Right ventricle myocardium inferior (tissue), 1 donor: Measurements from ENCODE around the gene TM4SF4. TPM values are rescaled to one million over a fixed set of nuclear protein-coding genes. Genes with fewer than 3 reads are reported as not detected.
"Not testable (repeated sequence)": the region's sequence is repeated elsewhere in the genome, so short reads cannot be mapped to it uniquely, and the experiment has no call there.

Source experiments
- ATAC-seq: fragments of 200-7000 bp; cut with Tn5 transposase; one replicate; pipeline ENCODE4 v1.9.1; 2020; ENCODE audit warnings: mild to moderate bottlenecking, moderate library complexity
- DNase-seq: peaks from one replicate; pipeline ENCODE4 v3.0.0; 2021; ENCODE audit errors: missing footprints
- intact Hi-C: fragments of 100-400 bp; cut with DNase I; formaldehyde crosslinking; loops from one replicate; pipeline ENCODE4 v1.11.0; 2022
- long read RNA-seq: library from polyadenylated mRNA; unstranded; transcript quantifications from one replicate; pipeline ENCODE4 v2.0.0, GENCODE V29; 2021
- total RNA-seq: library from RNA; stranded (reverse); fragmentation: NEBNext Ultra II Directional; extraction: Animal tissue kit (Norgen Biotek cat#: 25700); gene quantifications from one replicate; pipeline ENCODE4 v1.2.1, GENCODE V29; 2021
- donor health status: DM: no; HTN: yes; CAD: no; lungs with severe emphysema.

Gene TM4SF4, protein sequence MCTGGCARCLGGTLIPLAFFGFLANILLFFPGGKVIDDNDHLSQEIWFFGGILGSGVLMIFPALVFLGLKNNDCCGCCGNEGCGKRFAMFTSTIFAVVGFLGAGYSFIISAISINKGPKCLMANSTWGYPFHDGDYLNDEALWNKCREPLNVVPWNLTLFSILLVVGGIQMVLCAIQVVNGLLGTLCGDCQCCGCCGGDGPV
- not detected for total RNA-seq
- long read RNA-seq = 0 reads

DNA sequence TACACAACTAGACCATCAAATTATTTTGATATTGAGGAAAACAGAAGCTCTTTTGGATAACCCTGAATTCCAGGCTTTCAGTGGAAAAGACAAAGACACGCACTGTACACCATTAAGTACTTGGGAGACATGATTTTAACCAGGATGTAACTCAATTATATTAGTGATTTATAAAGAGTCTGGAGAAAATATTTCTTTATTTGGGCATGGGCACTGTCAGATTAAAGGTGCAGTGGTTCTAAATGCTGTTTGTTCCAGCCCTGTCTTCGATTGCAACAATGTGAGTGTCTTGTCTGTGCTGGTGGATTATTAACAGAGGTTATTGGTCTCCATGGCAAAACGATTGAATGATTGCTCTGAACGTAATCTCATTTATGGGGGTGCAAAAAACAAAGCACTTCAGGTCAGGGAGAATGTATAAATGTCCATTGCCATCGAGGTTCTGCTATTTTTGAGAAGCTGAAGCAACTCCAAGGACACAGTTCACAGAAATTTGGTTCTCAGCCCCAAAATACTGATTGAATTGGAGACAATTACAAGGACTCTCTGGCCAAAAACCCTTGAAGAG lies at the start of gene TM4SF4:
Gene TM4SF4, plus strand, starts transcription at position 448 of the 568 bp plus-strand sequence. CDS start 181 bp downstream, outside the sequence.
- intact Hi-C loops = no loop called here
- ATAC-seq (no peak), DNase-seq (no peak)

DNA sequence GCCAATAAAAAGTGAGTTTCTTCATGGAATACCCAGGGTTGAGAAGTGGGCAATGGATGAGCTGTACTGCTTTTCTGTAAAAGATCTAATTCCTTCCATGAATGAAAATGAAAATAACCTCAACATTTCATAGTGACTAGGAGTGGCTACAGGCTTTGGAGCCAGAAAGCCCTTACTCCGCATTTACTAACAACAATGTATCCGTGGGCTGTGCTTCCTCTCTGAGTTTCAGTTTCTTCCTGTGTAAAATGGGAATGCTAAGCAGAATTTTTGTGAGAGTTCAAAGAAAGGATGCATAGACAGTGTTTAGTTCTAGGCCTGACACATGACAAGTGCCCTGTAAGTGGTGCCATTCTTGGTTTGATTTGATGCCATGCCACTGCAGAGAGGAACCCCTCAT lies 49.6 kb upstream of the TM4SF4 start:
- ATAC-seq (peak; percentile 57), DNase-seq (no peak)
- intact Hi-C loops = no loop called here

DNA sequence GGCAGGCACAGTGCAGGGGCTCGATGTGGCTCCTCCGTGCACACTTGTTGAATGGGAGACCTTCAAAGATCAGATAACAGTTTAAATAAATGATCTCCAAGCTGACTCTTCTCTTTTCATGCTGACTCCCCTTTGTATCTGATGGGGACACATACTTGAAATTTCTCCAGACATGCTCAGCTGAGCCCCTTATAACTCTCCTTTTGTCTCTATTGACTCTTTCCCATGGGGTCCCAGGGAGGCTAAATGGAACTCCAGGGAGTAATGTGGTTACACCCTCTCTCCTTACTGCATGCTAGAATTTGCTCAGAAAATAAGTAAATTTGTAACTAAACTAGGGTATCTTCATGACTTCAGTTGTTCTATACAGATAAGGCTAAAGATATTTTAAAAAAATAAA lies 48.2 kb upstream of the TM4SF4 start:
- no peak for ATAC-seq

DNA sequence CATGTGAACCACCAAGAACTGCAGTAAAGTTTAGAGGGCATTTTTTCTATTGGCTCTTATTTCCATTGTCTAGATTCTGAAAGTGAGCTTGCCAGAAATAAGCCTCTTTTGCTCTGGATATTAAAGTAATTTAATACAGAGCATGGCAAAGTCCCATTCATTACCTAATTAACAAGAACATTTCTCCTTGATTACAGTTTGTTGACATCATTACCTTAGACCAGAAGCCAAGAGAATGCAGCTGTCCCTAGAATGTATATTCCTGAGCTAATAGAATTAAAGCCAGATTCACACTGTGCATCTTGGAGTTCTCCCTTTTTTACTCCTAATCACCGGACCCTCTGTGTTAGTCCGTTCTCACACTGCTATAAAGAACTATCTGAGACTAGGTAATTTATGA lies 46.4 kb upstream of the TM4SF4 start:
- DNase-seq (no peak), ATAC-seq (no peak)
- intact Hi-C loops = no loop called here

More for the DNA sequence above, 48.2 kb upstream of the TM4SF4 start:
- intact Hi-C loops = no loop called here
- DNase-seq = no peak

DNA sequence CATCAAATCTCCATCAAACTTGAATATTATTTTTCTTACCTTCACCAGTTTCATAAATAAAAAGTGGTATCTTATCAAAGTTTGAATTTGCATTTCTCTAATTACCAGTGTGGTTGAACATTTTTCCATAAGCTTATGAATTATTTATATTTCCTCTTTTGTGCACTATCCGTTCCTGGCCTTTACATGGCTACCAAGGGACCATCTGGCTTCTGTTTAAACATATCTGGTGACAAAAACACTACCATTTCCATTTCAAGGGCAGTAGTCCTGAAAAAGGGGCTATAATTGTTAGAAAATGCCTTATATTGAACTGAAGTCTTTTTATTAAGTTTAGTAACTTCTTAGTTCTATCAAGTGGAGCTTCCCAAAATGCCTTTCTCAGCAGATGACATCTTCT lies 44.3 kb upstream of the TM4SF4 start:
- intact Hi-C loops = no loop called here
- ATAC-seq (no peak), DNase-seq (no peak)

DNA sequence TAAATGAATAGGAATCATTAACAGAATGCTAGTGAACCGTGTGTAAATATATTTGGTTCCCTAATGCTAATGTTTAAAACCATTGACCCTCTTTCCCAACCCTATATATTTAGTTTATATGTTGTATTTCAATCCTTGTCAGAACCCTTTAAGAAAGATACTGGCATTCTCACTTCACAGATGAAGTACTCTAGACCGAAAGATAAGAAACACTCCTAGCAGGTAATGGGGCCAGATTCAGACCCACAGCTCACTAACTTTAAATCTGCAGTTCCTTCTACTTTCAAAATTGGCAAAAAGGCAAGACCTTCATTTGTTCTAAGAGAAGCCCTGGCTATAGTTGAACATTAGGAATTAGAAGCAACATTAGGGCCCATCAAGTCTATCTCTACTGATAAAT lies 42.3 kb upstream of the TM4SF4 start:
- no peak for DNase-seq
- intact Hi-C loops = no loop called here
- ATAC-seq = no peak

DNA sequence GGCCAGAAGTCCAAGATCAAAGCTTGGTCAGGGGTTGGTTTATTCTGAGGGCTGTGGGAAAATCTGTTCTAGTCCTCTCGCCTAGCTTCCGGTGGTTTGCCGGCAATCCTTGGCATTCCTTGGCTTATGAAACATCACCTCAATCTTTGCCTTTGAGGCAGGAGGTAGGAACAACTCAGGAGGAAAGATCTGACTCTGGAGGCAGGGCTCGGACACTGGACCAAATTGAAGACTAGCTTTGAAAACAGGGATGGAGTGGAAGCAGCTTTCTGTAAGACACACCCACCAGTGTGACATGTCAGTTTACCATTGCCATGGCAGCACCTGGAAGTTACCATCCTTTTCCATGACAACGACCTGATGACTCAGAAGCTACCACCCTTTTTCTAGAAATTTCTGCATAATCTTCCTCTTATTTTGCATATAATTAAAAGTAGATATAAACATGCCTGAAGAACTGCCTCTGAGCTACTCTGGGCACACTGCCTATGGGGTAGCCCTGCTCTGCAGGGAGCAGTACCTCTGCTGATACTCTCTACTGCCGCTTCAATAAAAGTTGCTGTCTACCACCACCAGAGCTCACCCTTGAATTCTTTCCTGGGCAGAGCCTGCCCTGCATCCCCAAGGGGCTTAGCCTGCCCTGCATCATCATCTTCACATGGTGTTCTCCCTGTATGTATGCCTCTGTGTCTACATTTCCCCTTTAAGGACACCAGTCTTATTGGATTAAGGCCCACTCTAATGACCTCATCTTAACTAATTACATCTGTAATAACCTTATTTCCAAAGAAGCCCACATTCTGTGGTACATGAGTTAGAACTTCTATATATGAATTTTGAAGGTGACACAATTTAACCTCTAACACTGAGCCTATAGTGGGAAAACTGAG lies 38.3 kb upstream of the TM4SF4 start:
- ATAC-seq (no peak), DNase-seq (no peak)
- intact Hi-C loops = no loop called here

DNA sequence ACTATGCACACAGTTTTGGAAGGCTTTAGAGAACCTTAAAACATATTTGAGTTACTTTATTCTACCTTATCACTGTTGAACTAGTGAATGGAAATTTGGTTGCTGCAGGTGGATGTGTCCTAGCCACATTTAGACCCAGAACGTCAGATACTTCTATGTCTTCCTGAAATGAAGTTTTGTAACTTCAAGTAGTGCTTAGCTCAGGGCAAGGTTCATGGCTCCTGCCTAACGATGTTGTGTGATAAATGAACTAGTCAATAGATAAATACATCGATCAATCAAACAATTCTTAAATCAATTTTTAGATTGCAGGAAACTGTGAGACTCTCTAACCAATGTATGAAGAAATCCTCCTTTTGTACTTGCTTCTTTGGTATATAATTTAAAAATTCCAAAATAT lies 37.2 kb upstream of the TM4SF4 start:
- no peak for ATAC-seq
- DNase-seq = no peak
- intact Hi-C loops = no loop called here

DNA sequence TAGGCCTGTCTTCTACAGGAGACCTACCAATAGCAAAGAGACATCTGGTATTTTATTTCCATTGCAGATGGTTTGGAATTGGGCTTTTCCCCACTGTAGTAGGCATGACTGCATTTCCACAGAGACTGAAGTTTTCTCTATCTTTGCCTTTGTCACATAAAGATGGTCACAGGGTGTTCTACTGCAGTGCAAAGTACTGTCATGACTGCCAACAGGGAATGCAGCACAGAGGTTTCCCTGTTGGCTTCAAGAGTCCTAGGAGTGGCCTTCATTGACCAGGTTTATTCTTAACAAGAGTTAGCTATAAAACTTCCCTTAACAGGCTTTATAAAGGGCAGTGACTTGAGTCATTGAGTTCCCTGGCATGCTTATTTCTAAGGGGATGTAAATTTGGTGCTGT lies 36.8 kb upstream of the TM4SF4 start:
- ATAC-seq = no peak
- no peak for DNase-seq
- intact Hi-C loops = no loop called here

DNA sequence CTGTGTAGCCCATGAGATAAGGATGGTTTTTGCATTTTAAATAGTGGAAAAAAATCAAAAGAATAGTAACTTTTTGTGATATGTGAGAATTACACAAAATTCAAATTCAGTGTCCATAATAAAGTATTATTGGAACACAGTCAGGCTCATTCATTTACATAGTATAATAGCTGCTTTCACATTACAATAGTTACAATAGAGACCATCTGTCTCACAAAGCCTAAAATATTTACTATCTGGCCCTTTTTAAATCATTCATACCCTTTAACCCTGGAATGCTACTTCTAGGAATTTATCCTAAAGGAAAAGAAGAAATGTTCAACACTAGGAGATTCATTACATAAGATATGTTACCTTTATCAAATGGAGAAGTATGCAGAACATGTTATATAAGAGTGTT lies 35.5 kb upstream of the TM4SF4 start:
- DNase-seq (no peak), ATAC-seq (no peak)
- intact Hi-C loops = no loop called here

DNA sequence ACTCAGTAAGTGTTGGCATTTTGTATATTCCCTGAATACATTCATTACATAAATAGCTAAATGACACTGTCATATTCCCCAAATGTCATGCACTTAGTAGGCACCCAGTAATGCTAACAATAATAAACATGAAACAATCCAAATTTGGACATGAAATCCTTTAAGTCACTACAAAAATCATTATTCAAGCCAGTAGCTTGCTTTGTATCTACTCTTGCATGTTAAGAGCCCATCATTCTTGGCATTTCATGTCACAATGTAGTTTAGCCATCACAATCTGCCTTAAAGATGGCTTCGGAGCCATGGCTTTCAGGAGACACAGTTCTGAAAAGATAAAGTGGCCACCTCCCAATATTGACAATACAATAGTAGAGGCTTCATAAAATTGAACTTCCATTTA lies 32.9 kb upstream of the TM4SF4 start:
- DNase-seq (no peak), ATAC-seq (no peak)
- intact Hi-C loops = no loop called here

DNA sequence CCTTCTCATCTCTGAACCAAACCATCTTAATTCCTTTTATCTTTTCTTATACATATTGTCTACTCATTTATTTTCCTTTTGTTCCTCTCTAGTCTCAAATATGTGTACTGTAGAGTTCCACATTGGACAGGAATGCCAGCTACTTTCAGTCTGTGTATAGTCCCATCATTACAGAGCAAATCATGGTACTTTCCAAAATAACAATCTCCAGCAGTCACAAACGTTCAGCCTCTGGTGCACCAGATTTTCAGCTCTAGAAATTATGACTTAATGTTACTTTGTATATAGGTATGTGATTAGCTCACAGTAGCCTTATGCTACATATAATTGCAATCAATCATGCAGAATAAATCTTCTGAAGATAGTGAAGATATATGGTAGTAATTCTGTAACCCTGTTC lies 32.5 kb upstream of the TM4SF4 start:
- ATAC-seq (no peak), DNase-seq (no peak)
- intact Hi-C loops = no loop called here

DNA sequence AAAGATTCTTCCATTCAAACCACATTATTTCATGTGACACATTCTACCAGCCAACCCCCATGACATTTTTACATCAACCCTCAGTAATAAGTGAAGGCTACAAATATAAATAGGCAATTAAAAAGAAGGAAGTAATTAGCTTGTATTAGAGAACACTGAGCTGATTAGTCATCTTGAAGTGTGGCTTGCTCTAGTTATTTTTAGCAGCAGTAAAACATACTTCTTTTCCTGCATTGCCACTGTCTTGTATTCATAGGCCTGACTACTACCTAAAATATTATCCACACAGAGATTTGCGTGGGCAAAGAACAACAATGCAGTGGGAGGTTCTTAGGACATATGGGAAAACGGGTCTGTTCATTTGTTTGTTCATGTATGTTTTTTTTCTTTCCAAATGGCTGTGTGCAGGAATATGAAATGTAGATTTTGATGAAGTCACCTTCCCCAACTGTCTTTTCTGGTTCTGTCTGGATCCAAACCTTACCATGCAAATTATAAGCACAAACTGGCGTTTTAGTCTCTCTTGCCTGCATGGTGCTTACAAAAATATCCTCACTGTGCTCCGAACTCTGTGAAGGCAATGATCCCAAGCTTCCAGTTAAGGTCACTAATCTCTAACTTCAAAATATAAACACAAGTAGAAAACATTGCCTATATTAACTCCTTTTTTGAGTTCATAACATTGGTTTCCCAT lies 31.5 kb upstream of the TM4SF4 start:
- DNase-seq = no peak
- intact Hi-C loops = no loop called here
- no peak for ATAC-seq

DNA sequence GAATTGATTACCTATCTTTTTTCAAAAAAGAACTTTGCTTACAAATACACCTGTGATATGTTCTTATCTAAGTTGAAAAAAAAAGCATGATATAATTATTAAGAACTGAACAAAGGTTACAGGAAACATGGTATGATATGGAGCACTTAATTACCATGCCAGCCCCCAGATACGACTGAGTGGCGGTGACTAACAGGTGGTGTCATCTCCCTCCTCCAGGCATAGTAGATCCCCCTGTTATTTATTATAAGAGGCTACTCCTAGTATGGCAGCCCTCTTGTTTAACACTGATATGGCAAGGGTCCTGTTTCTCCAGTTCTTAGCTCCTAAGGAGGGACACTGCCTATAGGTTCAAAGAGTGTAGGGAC lies 31.0 kb upstream of the TM4SF4 start:
- intact Hi-C loops = no loop called here
- DNase-seq (no peak), ATAC-seq (no peak)

DNA sequence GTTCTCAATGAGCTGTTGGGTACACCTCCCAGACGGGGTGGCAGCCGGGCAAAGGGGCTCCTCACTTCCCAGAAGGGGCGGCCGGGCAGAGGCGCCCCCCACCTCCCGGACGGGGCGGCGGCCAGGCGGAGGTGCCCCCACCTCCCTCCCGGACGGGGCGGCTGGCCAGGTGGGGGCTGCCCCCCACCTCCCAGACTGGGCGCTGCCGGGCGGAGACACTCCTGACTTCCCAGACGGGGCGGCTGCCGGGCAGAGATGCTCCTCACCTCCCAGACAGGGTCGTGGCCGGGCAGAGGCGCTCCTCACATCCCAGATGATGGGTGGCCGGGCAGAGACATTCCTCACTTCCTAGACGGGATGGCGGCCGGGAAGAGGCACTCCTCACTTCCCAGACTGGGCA lies 29.6 kb upstream of the TM4SF4 start:
- ATAC-seq, DNase-seq, intact Hi-C loops: not testable (repeated sequence)

DNA sequence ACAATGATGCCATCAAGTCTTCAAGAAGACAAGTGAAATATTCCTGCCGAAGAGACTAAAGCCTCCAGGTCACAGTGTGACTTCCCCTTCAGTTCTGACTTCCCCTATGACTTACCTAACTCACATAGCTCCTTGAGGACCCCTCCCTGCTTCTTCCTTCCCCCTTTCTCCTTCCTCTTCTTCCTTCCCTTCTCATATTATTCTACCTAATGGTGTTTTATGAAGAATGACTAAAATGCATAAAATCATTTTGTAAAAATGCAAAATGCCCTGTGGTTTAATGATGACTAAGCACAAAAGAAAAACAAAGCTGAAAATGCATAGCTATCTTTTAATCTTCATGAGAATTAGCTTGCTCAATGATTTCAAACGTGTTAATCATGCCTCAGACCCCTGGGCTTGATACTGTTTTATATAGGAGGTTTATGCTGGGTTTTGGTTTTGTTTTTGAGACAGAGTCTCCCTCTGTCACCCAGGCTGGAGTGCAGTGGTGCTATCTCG lies 26.1 kb upstream of the TM4SF4 start:
- DNase-seq (no peak), ATAC-seq (no peak)
- intact Hi-C loops = no loop called here

DNA sequence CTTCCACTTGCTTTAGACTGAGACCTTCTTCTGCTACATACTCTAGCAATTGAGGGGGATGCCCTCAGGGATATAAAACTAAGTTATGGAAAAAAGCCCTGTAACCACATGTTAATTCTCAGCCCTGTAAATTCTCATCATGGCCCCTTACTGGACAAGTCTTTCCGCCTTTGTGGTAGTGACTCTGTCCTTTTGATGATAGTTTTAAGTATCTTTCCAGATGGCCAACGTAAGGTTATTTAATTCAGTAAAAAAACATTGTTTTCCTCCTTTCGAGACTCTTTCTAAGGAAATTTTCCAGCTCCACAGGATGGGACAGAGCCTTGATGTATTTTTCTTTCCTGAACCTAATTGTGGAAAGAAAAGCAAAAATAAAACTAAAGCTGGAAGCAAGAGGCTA lies 25.3 kb upstream of the TM4SF4 start:
- intact Hi-C loops = no loop called here
- DNase-seq (no peak), ATAC-seq (no peak)

DNA sequence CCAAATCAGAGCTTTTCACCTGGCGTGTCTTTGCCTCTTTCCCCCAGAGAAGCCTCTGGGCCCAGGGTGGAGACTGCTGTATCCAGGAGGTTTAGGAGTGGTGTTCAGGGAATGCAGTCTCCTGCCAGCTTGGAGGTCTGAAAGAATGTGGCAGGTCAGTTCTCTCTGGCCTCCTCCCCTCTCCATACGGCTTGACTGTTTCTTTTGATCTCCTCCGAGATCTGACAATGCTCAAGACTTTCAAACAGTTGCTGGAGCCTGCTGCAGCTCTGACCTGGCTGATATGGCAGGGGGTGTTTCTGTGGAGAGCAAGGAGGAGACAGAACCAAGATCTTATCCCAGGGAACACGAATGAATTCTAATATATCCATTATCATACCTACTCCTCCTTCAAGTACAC lies 24.7 kb upstream of the TM4SF4 start:
- no peak for DNase-seq
- no peak for ATAC-seq
- intact Hi-C loops = no loop called here

DNA sequence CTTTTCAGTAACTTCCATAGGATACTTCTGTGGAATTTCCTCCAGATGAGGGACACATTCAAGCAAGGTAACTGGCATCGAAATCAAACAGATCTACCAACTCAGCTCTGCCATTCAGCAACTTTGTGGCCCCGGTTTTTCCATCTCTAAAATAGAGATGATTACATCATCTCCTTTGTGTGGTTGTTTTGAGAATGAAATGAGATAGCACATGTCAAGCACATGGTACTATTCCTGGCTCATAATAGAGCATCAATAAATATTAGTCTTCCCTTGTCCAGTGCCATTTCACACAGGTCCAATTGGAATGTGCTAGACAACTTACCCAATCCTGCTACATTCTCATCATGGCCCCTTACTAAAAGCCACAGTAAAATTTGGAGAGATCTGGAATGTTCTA lies 24.2 kb upstream of the TM4SF4 start:
- intact Hi-C loops = no loop called here
- no peak for ATAC-seq
- no peak for DNase-seq
